CD4-positive, alpha-beta T cell treated with Interleukin-4 for 1 hour (primary cell): ENCODE measurements around the gene ATP2B1.

ENCODE experiments used
- DNase-seq, 2 donors: peaks; one replicate each; pipeline ENCODE4 v3.0.0-alpha.2; 2020 to 2022

The ATP2B1 gene

GRCh38 chr12:89650239-89650638 is 58.4 kb downstream of the ATP2B1 start:
- DNase-seq = no peak

- DNase-seq = no peak
Observed at GRCh38 chr12:89649820-89650219, 58.8 kb downstream of the ATP2B1 start.

GRCh38 chr12:89649139-89649538 is 59.5 kb downstream of the ATP2B1 start:
- DNase-seq = no peak

- no peak for DNase-seq
Observed at GRCh38 chr12:89648211-89648930, 60.3 kb downstream of the ATP2B1 start.

GRCh38 chr12:89645434-89645833 is 63.2 kb downstream of the ATP2B1 start:
- DNase-seq = no peak

GRCh38 chr12:89642959-89643358 is 65.7 kb downstream of the ATP2B1 start:
- no peak for DNase-seq

GRCh38 chr12:89636776-89637160 is 71.9 kb downstream of the ATP2B1 start:
- DNase-seq = no peak

GRCh38 chr12:89636052-89636775 is 72.4 kb downstream of the ATP2B1 start:
- no peak for DNase-seq

- DNase-seq = no peak
Observed at GRCh38 chr12:89634508-89634907, 74.1 kb downstream of the ATP2B1 start.

GRCh38 chr12:89632778-89633177 is 75.9 kb downstream of the ATP2B1 start:
- no peak for DNase-seq

GRCh38 chr12:89622115-89622514 is 86.5 kb downstream of the ATP2B1 start:
- DNase-seq = no peak

- DNase-seq = no peak
Observed at GRCh38 chr12:89621521-89621920, 87.1 kb downstream of the ATP2B1 start.

- DNase-seq = no peak
Observed at GRCh38 chr12:89619764-89620163, 88.9 kb downstream of the ATP2B1 start.

- no peak for DNase-seq
Observed at GRCh38 chr12:89618113-89618862, 90.3 kb downstream of the ATP2B1 start.

GRCh38 chr12:89610366-89610765 is 98.3 kb downstream of the ATP2B1 start:
- no peak for DNase-seq

- DNase-seq = no peak
Observed at GRCh38 chr12:89603678-89604077, 105.0 kb downstream of the ATP2B1 start.

GRCh38 chr12:89597770-89598169 is 110.9 kb downstream of the ATP2B1 start:
- peak in 1 of 2 donors; percentile 8 for DNase-seq

- DNase-seq = no peak
Observed at GRCh38 chr12:89597210-89597609, 111.4 kb downstream of the ATP2B1 start.

- no peak for DNase-seq
Observed at GRCh38 chr12:89593873-89594272, 114.8 kb downstream of the ATP2B1 start.

- DNase-seq = no peak
Observed at GRCh38 chr12:89593233-89593632, 115.4 kb downstream of the ATP2B1 start.

- no peak for DNase-seq
Observed at GRCh38 chr12:89589753-89590152, 118.9 kb downstream of the ATP2B1 start.

GRCh38 chr12:89578499-89578898 is 130.1 kb downstream of the ATP2B1 start:
- DNase-seq = no peak

GRCh38 chr12:89576572-89577220 is 131.9 kb downstream of the ATP2B1 start:
- DNase-seq = no peak
